IPS-11a (cell line): ENCODE results near the gene GARIN6.
"Not testable (repeated sequence)": the region's sequence is repeated elsewhere in the genome, so short reads cannot be mapped to it uniquely, and the experiment has no call there.

Experiments used
- H3K4me3 ChIP-seq: one replicate; pipeline ENCODE4 v1.5.1; 2013; ENCODE audit warnings: low read depth, low read length, control low read depth

The GARIN6 gene

GRCh38 chr12:99647453-99647852 lies at the start of gene GARIN6:
TSS of gene GARIN6 (plus strand) at chr12:99647753. CDS start at chr12:99648175, 422 bp downstream.
- H3K4me3 ChIP-seq: no peak within 1 kb of the TSS

GRCh38 chr12:99598785-99599184 lies 48.8 kb upstream of the GARIN6 start:
- no peak overlapping the region for H3K4me3 ChIP-seq

GRCh38 chr12:99600388-99600787 lies 47.2 kb upstream of the GARIN6 start:
- no peak overlapping the region for H3K4me3 ChIP-seq

GRCh38 chr12:99609455-99610181 lies 37.9 kb upstream of the GARIN6 start:
- H3K4me3 ChIP-seq: no peak overlapping the region

GRCh38 chr12:99611117-99611516 lies 36.4 kb upstream of the GARIN6 start:
- no peak overlapping the region for H3K4me3 ChIP-seq

GRCh38 chr12:99611599-99611998 lies 36.0 kb upstream of the GARIN6 start:
- H3K4me3 ChIP-seq: no peak overlapping the region

GRCh38 chr12:99618657-99619056 lies 28.9 kb upstream of the GARIN6 start:
- H3K4me3 ChIP-seq: no peak overlapping the region

GRCh38 chr12:99619389-99620158 lies 28.0 kb upstream of the GARIN6 start:
- H3K4me3 ChIP-seq: no peak overlapping the region

- no peak overlapping the region for H3K4me3 ChIP-seq
Measured at GRCh38 chr12:99620159-99620479, 27.4 kb upstream of the GARIN6 start.

- H3K4me3 ChIP-seq: not testable (repeated sequence)
Measured at GRCh38 chr12:99624591-99624990, 23.0 kb upstream of the GARIN6 start.

GRCh38 chr12:99627459-99627858 lies 20.1 kb upstream of the GARIN6 start:
- no peak overlapping the region for H3K4me3 ChIP-seq

- no peak overlapping the region for H3K4me3 ChIP-seq
Measured at GRCh38 chr12:99644629-99645028, 2.9 kb upstream of the GARIN6 start.

GRCh38 chr12:99648183-99648582 lies 630 bp downstream of the GARIN6 start:
- no peak overlapping the region for H3K4me3 ChIP-seq

GRCh38 chr12:99649551-99649950 lies 2.0 kb downstream of the GARIN6 start:
- H3K4me3 ChIP-seq: no peak overlapping the region

- no peak overlapping the region for H3K4me3 ChIP-seq
Measured at GRCh38 chr12:99658671-99659349, 11.3 kb downstream of the GARIN6 start.

- H3K4me3 ChIP-seq: no peak overlapping the region
Measured at GRCh38 chr12:99670635-99671034, 23.1 kb downstream of the GARIN6 start.

- no peak overlapping the region for H3K4me3 ChIP-seq
Measured at GRCh38 chr12:99680276-99680675, 32.7 kb downstream of the GARIN6 start.

GRCh38 chr12:99686142-99686541 lies 38.6 kb downstream of the GARIN6 start:
- no peak overlapping the region for H3K4me3 ChIP-seq

GRCh38 chr12:99695050-99695449 lies 47.5 kb downstream of the GARIN6 start:
- H3K4me3 ChIP-seq: no peak overlapping the region
